Measurements from ENCODE around the gene MAZ.

DNA sequence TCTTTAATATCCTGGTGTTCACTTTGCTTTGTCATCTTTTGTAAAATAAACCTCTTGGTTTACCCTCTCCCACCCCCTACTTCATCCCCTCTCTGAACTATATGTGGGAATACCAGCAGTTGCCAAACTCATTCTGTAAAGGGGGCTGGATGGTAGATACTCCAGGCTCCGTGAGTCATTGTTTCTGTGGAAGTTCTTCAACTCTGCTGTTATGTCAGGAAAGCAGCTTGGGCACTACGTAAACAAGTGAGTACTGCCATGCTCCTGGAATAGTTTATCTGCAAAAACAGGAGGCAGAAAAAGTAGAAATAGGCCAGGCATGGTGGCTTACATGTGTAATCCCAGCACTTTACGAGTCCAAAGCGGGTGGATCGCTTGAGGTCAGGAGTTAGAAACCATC is 31.5 kb downstream of the MAZ start:
- TF ChIP-seq RARB (CRISPR knock-in tag; IDR thresholded peaks at IDR 0.05) = no peak
- TF ChIP-seq BACH2 (CRISPR knock-in tag; IDR thresholded peaks at IDR 0.05; ENCODE audit: borderline replicate concordance) = no peak
- no peak for TF ChIP-seq ARNTL (CRISPR knock-in tag; IDR thresholded peaks at IDR 0.05; ENCODE audit: borderline replicate concordance, low read depth)
- no peak for TF ChIP-seq OSR1 (CRISPR knock-in tag; IDR thresholded peaks at IDR 0.05)
- no peak for TF ChIP-seq ZNF70 (CRISPR knock-in tag; IDR thresholded peaks at IDR 0.05)
- no peak for TF ChIP-seq TCF4 (CRISPR knock-in tag; IDR thresholded peaks at IDR 0.05; ENCODE audit: borderline replicate concordance)
- TF ChIP-seq, protein P1, sequence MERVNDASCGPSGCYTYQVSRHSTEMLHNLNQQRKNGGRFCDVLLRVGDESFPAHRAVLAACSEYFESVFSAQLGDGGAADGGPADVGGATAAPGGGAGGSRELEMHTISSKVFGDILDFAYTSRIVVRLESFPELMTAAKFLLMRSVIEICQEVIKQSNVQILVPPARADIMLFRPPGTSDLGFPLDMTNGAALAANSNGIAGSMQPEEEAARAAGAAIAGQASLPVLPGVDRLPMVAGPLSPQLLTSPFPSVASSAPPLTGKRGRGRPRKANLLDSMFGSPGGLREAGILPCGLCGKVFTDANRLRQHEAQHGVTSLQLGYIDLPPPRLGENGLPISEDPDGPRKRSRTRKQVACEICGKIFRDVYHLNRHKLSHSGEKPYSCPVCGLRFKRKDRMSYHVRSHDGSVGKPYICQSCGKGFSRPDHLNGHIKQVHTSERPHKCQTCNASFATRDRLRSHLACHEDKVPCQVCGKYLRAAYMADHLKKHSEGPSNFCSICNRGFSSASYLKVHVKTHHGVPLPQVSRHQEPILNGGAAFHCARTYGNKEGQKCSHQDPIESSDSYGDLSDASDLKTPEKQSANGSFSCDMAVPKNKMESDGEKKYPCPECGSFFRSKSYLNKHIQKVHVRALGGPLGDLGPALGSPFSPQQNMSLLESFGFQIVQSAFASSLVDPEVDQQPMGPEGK (CRISPR knock-in tag; IDR thresholded peaks at IDR 0.05; ENCODE audit: borderline replicate concordance) = no peak
- TF ChIP-seq SNAI2 (CRISPR knock-in tag; IDR thresholded peaks at IDR 0.05) = no peak
- no peak for TF ChIP-seq CSDC2 (CRISPR knock-in tag; IDR thresholded peaks at IDR 0.05)
- no peak for TF ChIP-seq GLIS3 (CRISPR knock-in tag; IDR thresholded peaks at IDR 0.05)
- no peak for TF ChIP-seq ZFP3 (CRISPR knock-in tag; IDR thresholded peaks at IDR 0.05)
- TF ChIP-seq, protein P2, sequence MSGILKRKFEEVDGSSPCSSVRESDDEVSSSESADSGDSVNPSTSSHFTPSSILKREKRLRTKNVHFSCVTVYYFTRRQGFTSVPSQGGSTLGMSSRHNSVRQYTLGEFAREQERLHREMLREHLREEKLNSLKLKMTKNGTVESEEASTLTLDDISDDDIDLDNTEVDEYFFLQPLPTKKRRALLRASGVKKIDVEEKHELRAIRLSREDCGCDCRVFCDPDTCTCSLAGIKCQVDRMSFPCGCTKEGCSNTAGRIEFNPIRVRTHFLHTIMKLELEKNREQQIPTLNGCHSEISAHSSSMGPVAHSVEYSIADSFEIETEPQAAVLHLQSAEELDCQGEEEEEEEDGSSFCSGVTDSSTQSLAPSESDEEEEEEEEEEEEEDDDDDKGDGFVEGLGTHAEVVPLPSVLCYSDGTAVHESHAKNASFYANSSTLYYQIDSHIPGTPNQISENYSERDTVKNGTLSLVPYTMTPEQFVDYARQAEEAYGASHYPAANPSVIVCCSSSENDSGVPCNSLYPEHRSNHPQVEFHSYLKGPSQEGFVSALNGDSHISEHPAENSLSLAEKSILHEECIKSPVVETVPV (CRISPR knock-in tag; IDR thresholded peaks at IDR 0.05) = no peak
- no peak for TF ChIP-seq TSHZ2 (CRISPR knock-in tag; IDR thresholded peaks at IDR 0.05)
